Ishikawa (cell line): ENCODE results near the gene TOR1B.

Experiments
- CEBPB ChIP-seq: IDR thresholded peaks from 2 replicates; pipeline ENCODE4 v1.6.1; 2012
- CREB1 ChIP-seq: IDR thresholded peaks from 2 replicates; pipeline ENCODE4 v1.6.1; 2012; ENCODE audit warnings: low read depth
- EGR1 ChIP-seq: IDR thresholded peaks from 2 replicates; pipeline ENCODE4 v1.6.1; 2012
- EP300 ChIP-seq: IDR thresholded peaks from 2 replicates; pipeline ENCODE4 v1.6.1; 2012; ENCODE audit warnings: borderline replicate concordance
- FOXM1 ChIP-seq: IDR thresholded peaks from 2 replicates; pipeline ENCODE4 v1.6.1; 2012; ENCODE audit warnings: low read depth, borderline replicate concordance
- MAX ChIP-seq: IDR thresholded peaks from 2 replicates; pipeline ENCODE4 v1.6.1; 2012
- NFIC ChIP-seq: IDR thresholded peaks from 2 replicates; pipeline ENCODE4 v1.6.1; 2012
- RAD21 ChIP-seq: IDR thresholded peaks from 2 replicates; pipeline ENCODE4 v1.6.1; 2012; ENCODE audit warnings: low read depth
- REST ChIP-seq: IDR thresholded peaks from 2 replicates; pipeline ENCODE4 v1.6.1; 2012; ENCODE audit warnings: low read depth, mild to moderate bottlenecking
- TAF1 ChIP-seq: IDR thresholded peaks from 2 replicates; pipeline ENCODE4 v1.6.1; 2012; ENCODE audit warnings: low read depth, mild to moderate bottlenecking
- TCF12 ChIP-seq: IDR thresholded peaks from 2 replicates; pipeline ENCODE4 v1.6.1; 2012; ENCODE audit warnings: low read depth
- TEAD4 ChIP-seq: IDR thresholded peaks from 2 replicates; pipeline ENCODE4 v1.6.1; 2012
- USF1 ChIP-seq: IDR thresholded peaks from 2 replicates; pipeline ENCODE4 v1.6.1; 2012
- YY1 ChIP-seq: IDR thresholded peaks from 2 replicates; pipeline ENCODE4 v1.6.1; 2012; ENCODE audit warnings: low read depth
- ZBTB7A ChIP-seq: IDR thresholded peaks from 2 replicates; pipeline ENCODE4 v1.6.1; 2012; ENCODE audit warnings: low read depth

Gene TOR1B

GRCh38 chr9:129802833-129803675 is at the start of gene TOR1B:
TOR1B (plus strand) TSS chr9:129803184; CDS start chr9:129803213, 29 bp downstream.
- TF ChIP-seq USF1 (no peak), TCF12 (no peak), MAX (peak; percentile 71), FOXM1 (no peak), TEAD4 (0 out of 2 replicates have a peak, but pooled peaks have one; percentile 5), ZBTB7A (no peak), CREB1 (peak; percentile 78), EGR1 (peak; percentile 90), YY1 (peak; percentile 98), NFIC (peak; percentile 17; the same call in 1 of the 2 replicates), REST (no peak), EP300 (peak; percentile 27; the same call in 1 of the 2 replicates), TAF1 (peak; percentile 81), CEBPB (no peak), RAD21 (no peak)

GRCh38 chr9:129755151-129755550 is 47.8 kb upstream of the TOR1B start:
- no peak for TF ChIP-seq TCF12
- no peak for TF ChIP-seq MAX
- no peak for TF ChIP-seq TAF1
- TF ChIP-seq EGR1 = no peak
- no peak for TF ChIP-seq CEBPB
- TF ChIP-seq NFIC = no peak
- TF ChIP-seq REST = no peak

GRCh38 chr9:129756191-129756590 is 46.8 kb upstream of the TOR1B start:
- TF ChIP-seq YY1 (no peak), CEBPB (no peak), TAF1 (no peak), ZBTB7A (no peak), TEAD4 (no peak)

- TF ChIP-seq TAF1 (no peak), ZBTB7A (no peak), MAX (no peak), EGR1 (no peak), USF1 (no peak), CREB1 (no peak), TEAD4 (no peak), REST (no peak), TCF12 (no peak), FOXM1 (no peak), RAD21 (no peak), CEBPB (no peak)
Observed at GRCh38 chr9:129757045-129757444, 45.9 kb upstream of the TOR1B start.
